ENCODE results near the gene EXOC3L2. TPM values are rescaled to one million over a fixed set of nuclear protein-coding genes. Genes with fewer than 3 reads are reported as not detected.

The EXOC3L2 gene
- total and polyA plus RNA-seq, 2 of the 8 experiments (the other 6 are each of a cell fraction or from before 2014, with no cell fraction given): 1.4 to 1.6 TPM

DNA sequence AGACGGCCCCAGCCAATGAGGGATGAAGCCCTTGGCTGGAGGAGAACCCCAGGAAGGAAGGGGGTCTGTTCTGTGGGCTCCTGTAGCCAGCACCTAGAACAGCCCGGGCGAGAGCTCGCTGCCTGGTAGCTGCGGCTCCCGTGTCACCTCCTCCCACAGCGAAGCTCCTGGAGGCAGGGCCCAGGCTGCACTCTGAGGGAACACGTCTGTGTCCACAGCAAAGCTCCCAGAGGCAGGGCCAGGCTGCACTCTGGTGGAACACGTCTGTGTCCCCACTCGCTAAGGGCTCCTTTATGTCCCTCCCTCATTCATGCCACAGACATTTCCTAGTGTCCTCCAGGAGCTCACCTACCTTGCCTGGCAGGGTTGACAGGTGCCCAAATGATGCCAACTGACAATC is 75.6 kb downstream of the EXOC3L2 start:
- Histone ChIP-seq H2BK15ac (ENCODE audit: low read length) (no peak overlapping the region), H3K14ac (ENCODE audit: insufficient read length) (no peak overlapping the region), H2AFZ (ENCODE audit: low read length) (no peak overlapping the region), H3K79me2 (ENCODE audit: control insufficient read depth in 1 of 2, insufficient read depth in 2 of 2, low read length in 2 of 2) (no peaks in the 10 kb centered on the region), H3K9me3 (ENCODE audit: insufficient read depth in 2 of 2, low read depth in 1 of 2, low read length in 1 of 2) (no peaks in the 10 kb centered on the region), H3K56ac (replicated peaks; ENCODE audit: insufficient read length, low read depth, low read length) (no peak overlapping the region), H2BK20ac (ENCODE audit: low read length) (no peak overlapping the region), H3K23me2 (ENCODE audit: low read depth, low read length) (no peaks in the 10 kb centered on the region), H4K20me1 (replicated peaks in 1 of 2; ENCODE audit: control insufficient read depth in 1 of 2, insufficient read depth in 2 of 2, low read length in 2 of 2) (peaks cover 3 to 13% of the 10 kb centered on the region in 2 experiments), H3K36me3 (ENCODE audit: control insufficient read depth in 2 of 4, insufficient read depth in 4 of 4, low read length in 3 of 4) (no peaks in the 10 kb centered on the region), H2AK5ac (ENCODE audit: low read depth, low read length) (no peak overlapping the region), H4K91ac (replicated peaks; ENCODE audit: insufficient read length, low read length) (no peak overlapping the region), H3K27ac (ENCODE audit: low read depth, low read length) (no peak overlapping the region), H3K27me3 (replicated peaks in 1 of 4; ENCODE audit: control insufficient read depth in 3 of 4, extremely low read depth in 1 of 4, insufficient read depth in 3 of 4, low read length in 3 of 4) (no peaks in the 10 kb centered on the region), H3K4ac (replicated peaks; ENCODE audit: insufficient read length, low read depth, low read length) (no peak overlapping the region), H3K4me3 (ENCODE audit: extremely low read depth in 1 of 4, insufficient read depth in 2 of 4, low read depth in 3 of 4, low read length in 4 of 4) (no peak overlapping the region), H2BK120ac (replicated peaks; ENCODE audit: low read depth, low read length) (no peak overlapping the region), H3K4me2 (ENCODE audit: insufficient read depth in 1 of 2, low read depth in 2 of 2, low read length in 2 of 2) (no peak overlapping the region), H4K8ac (ENCODE audit: extremely low read depth, insufficient read depth, low read length) (peak overlapping the region; percentile 57; the same call in 1 of the 2 replicates), H3K23ac (ENCODE audit: insufficient read length) (no peak overlapping the region), H3K79me1 (ENCODE audit: low read depth, low read length) (peaks cover 3% of the 10 kb centered on the region), H4K5ac (ENCODE audit: insufficient read length, low read depth, low read length) (no peak overlapping the region), H3K9ac (replicated peaks in 1 of 4; ENCODE audit: extremely low read depth in 1 of 4, low read depth in 3 of 4, low read length in 3 of 4) (no peak overlapping the region), H2BK5ac (ENCODE audit: low read depth, low read length) (no peak overlapping the region), H3K18ac (ENCODE audit: extremely low read depth, low read length) (no peak overlapping the region), H2BK12ac (ENCODE audit: low read depth, low read length) (no peak overlapping the region), H3K4me1 (replicated peaks in 1 of 4; ENCODE audit: control insufficient read depth in 3 of 4, insufficient read depth in 4 of 4, low read length in 3 of 4) (peaks cover 0 to 5% (median 0%) of the 10 kb centered on the region in 4 experiments; a peak in 3 of 7 replicates)
- ChIA-PET POLR2A (ENCODE audit: partially characterized antibody) (interaction anchor here (1.1 to 3.6 kb wide), 4 partner anchors 9 to 77 kb away, joined by 3 to 14 read pairs (median 4); partner anchors contain the start of genes BLOC1S3 and NKPD1), CTCF (ENCODE audit: partially characterized antibody) (interaction anchor here (0.9 to 1.6 kb wide), 4 partner anchors 9 to 31 kb away, joined by 3 to 7 read pairs (median 4); partner anchors contain the start of gene NKPD1)
- TF ChIP-seq USF2 (IDR thresholded peaks at IDR 0.05; ENCODE audit: low read length) (no peak), ASH2L (IDR thresholded peaks at IDR 0.05; ENCODE audit: low read length) (no peak), HDAC2 (IDR thresholded peaks at IDR 0.05; ENCODE audit: borderline replicate concordance in 1 of 2, low read depth in 2 of 2, low read length in 2 of 2) (no peak), TEAD4 (IDR thresholded peaks at IDR 0.05; ENCODE audit: low read depth, low read length) (no peak), NANOG (IDR thresholded peaks at IDR 0.05; ENCODE audit: insufficient read depth, low read depth, low read length, poor library complexity, severe bottlenecking) (no peak), RFX5 (IDR thresholded peaks at IDR 0.05; ENCODE audit: borderline replicate concordance, low read depth, low read length) (no peak), SIX5 (IDR thresholded peaks at IDR 0.05; ENCODE audit: low read depth, low read length) (no peak), POU5F1 (IDR thresholded peaks at IDR 0.05; ENCODE audit: low read depth, low read length) (no peak), BCL11A (IDR thresholded peaks at IDR 0.05; ENCODE audit: low read depth in 2 of 2, low read length in 2 of 2) (no peak)
- TF ChIP-seq, protein P1, sequence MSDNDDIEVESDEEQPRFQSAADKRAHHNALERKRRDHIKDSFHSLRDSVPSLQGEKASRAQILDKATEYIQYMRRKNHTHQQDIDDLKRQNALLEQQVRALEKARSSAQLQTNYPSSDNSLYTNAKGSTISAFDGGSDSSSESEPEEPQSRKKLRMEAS (IDR thresholded peaks at IDR 0.05): no peak
- FAIRE-seq: no peak
- DNase-seq (ENCODE audit: low read depth in 1 of 2, low spot score in 2 of 2): no peak
- WGBS, 2 experiments (ENCODE audit: extremely low coverage in 1 of 2, insufficient coverage in 1 of 2, insufficient read length in 1 of 2, insufficient replicate concordance in 2 of 2, low coverage in 1 of 2, low lambda C conversion rate in 2 of 2, missing lambda C conversion rate in 1 of 2): 94% methylated on average over 4 of the region's 10 CpGs; no CpG with 5 or more reads in 1 of the 2 experiments

All from H1 (cell line).